Ascending aorta (tissue), 2 donors: Measurements from ENCODE around the gene AKAP13. TPM values are rescaled to one million over a fixed set of nuclear protein-coding genes. Genes with fewer than 3 reads are reported as not detected.
A peak's percentile ranks its signal among the peaks of the same experiment; 100 is the strongest.
"Not testable (repeated sequence)": the region's sequence is repeated elsewhere in the genome, so short reads cannot be mapped to it uniquely, and the experiment has no call there.

ENCODE experiments used
- DNase-seq, 2 donors: peaks; one replicate each; pipeline ENCODE4 v3.0.0-alpha.2; 2019; ENCODE audit warnings: low spot score in 2 of 2
- H3K27ac ChIP-seq, 2 donors: fragments of 200-600 bp; sonication (generic); one replicate each; pipeline ENCODE4 v1.5.1; 2016 to 2017; ENCODE audit warnings: mild to moderate bottlenecking in 1 of 2
- H3K27me3 ChIP-seq: fragments of 200-600 bp; sonication (generic); one replicate; pipeline ENCODE4 v1.5.1; 2017
- H3K36me3 ChIP-seq, 2 donors: fragments of 200-600 bp; sonication (generic); one replicate each; pipeline ENCODE4 v1.5.1; 2016
- H3K4me1 ChIP-seq, 2 donors: fragments of 200-600 bp; sonication (generic); one replicate each; pipeline ENCODE4 v1.5.1; 2016 to 2017; ENCODE audit warnings: mild to moderate bottlenecking in 1 of 2
- H3K4me3 ChIP-seq, 2 donors: fragments of 200-600 bp; sonication (generic); one replicate each; pipeline ENCODE4 v1.5.1; 2016 to 2017; ENCODE audit warnings: mild to moderate bottlenecking in 1 of 2
- H3K9me3 ChIP-seq, 2 donors: fragments of 200-600 bp; sonication (generic); one replicate each; pipeline ENCODE4 v1.5.1; 2016
- intact Hi-C: fragments of 100-400 bp; cut with DNase I; formaldehyde crosslinking; loops from one replicate; pipeline ENCODE4 v1.15.1; 2023
- total RNA-seq: library from RNA; depleted of rRNA; stranded (reverse); fragments of >200 nt; gene quantifications from one replicate; pipeline ENCODE4 v1.1.0, GENCODE V29; 2016
- TF ChIP-seq, protein P1 (sequence below), 3 experiments: fragments of 200-600 bp in 2 of 3; fragments of 450-650 bp in 1 of 3; sonication (generic) in 2 of 3; IDR thresholded peaks; one replicate each; pipeline ENCODE4 v1.5.1; 2016 to 2019; ENCODE audit warnings: antibody characterized with exemption in 3 of 3, mild to moderate bottlenecking in 1 of 3, moderate library complexity in 1 of 3

The AKAP13 gene
- total RNA-seq, 1 donor from 2014 or later: 74.3 TPM

DNA sequence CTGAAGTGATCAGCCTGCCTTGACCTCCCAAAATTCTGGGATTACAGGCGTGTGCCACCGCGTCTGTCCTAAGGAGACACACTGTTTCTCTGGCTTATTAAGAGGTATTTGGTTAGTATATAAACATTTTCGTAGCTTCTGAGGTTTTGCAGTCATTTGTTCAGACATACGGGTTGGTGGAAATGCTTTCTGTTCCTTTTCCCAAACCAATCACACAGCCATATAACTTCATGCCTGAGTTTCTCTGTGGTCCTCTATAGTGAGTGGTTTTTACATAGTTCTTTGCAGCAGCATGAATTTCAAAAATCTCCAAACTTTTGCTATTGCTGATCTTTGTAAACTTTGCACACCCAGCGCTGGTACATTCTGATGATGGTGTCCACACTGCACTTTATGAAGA lies 100.5 kb downstream of the AKAP13 start:
- no peak overlapping the region for H3K4me3 ChIP-seq
- TF ChIP-seq, protein P1, sequence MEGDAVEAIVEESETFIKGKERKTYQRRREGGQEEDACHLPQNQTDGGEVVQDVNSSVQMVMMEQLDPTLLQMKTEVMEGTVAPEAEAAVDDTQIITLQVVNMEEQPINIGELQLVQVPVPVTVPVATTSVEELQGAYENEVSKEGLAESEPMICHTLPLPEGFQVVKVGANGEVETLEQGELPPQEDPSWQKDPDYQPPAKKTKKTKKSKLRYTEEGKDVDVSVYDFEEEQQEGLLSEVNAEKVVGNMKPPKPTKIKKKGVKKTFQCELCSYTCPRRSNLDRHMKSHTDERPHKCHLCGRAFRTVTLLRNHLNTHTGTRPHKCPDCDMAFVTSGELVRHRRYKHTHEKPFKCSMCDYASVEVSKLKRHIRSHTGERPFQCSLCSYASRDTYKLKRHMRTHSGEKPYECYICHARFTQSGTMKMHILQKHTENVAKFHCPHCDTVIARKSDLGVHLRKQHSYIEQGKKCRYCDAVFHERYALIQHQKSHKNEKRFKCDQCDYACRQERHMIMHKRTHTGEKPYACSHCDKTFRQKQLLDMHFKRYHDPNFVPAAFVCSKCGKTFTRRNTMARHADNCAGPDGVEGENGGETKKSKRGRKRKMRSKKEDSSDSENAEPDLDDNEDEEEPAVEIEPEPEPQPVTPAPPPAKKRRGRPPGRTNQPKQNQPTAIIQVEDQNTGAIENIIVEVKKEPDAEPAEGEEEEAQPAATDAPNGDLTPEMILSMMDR (IDR thresholded peaks at IDR 0.05): no peak
- peaks cover 3 to 6% of the 10 kb centered on the region in 2 donors for H3K4me1 ChIP-seq

DNA sequence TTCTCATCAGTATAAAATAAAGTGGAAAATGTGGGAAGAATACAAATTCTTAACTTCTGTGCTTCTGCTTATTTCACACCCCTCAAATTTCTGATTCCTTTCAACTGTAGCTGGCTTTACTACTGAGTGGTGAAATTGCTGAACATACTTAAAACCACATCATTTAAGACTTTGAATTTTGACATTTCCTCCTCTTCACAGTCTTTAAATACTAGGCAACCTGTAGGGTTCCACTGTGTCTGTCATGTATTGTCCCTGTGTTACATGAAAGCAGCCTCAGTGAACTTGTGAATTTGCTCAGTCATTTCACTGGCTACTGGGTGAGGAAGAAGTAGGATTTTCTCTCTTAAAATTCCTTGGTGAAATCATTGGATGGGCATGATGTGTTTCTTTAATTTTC lies 101.1 kb downstream of the AKAP13 start:
- not testable (repeated sequence) for H3K4me1 ChIP-seq, H3K36me3 ChIP-seq, H3K27me3 ChIP-seq, H3K9me3 ChIP-seq, DNase-seq, H3K27ac ChIP-seq, H3K4me3 ChIP-seq
- intact Hi-C loops: loop anchor here (10.0 kb wide), 1 partner anchor 353 kb away; no protein-coding TSS in a partner anchor

More for the DNA sequence above, 100.5 kb downstream of the AKAP13 start:
- Histone ChIP-seq H3K27ac (no peak overlapping the region), H3K27me3 (no peaks in the 10 kb centered on the region), H3K9me3 (no peaks in the 10 kb centered on the region), H3K36me3 (no peaks in the 10 kb centered on the region)
- DNase-seq: no peak
- intact Hi-C loops: loop anchor here (10.0 kb wide), 1 partner anchor 354 kb away; no protein-coding TSS in a partner anchor

DNA sequence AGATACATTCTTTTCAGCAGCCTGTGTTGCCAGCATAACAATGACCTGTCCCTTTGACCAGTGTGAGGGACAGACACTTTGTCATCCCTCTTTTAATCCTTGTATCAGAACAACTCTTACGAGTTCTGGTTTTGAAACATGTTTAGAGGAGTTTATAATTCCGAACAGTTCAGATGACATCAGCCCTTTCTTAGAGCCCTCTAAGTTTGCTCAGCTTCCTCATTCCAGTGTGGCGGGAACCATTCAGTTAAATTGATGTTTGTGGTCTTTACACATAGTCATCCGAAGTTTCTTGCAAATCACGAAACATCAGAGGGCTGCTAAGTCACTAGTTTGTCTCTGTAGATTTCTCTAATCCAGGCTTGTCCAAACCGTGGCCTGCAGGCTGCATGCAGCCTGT lies 102.5 kb downstream of the AKAP13 start:
- TF ChIP-seq, protein P1 (IDR thresholded peaks at IDR 0.05): no peak
- no peak overlapping the region for H3K4me3 ChIP-seq
- H3K4me1 ChIP-seq: peaks cover 3 to 6% of the 10 kb centered on the region in 2 donors
- H3K36me3 ChIP-seq: peaks cover 0 to 4% of the 10 kb centered on the region in 2 donors
- no peak for DNase-seq
- no peaks in the 10 kb centered on the region for H3K27me3 ChIP-seq
- H3K9me3 ChIP-seq: no peaks in the 10 kb centered on the region
- H3K27ac ChIP-seq: peak overlapping the region in 1 of 2 donors; percentile 14
- intact Hi-C loops: loop anchor here (10.0 kb wide), 1 partner anchor 352 kb away; no protein-coding TSS in a partner anchor

DNA sequence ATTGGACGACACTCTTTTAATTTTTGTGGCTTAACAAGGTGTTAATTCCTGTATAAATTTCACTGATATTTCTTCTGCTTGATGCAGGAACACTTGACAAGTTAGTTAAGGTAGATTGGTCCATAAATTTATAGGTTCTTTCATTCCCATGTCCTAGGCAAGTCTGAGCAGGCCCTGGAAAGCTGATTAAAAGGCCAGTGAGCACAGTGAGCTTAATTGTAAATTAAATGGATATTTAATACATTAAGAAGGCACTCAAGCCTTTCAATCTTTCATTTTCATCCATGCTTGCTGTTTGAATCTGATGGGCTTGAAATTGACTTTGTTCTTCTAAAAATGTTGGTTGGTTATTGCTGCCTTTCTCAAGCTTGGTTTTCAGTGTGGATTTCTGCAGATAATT lies 103.6 kb downstream of the AKAP13 start:
- not testable (repeated sequence) for H3K27ac ChIP-seq, H3K4me1 ChIP-seq, H3K4me3 ChIP-seq, H3K9me3 ChIP-seq, H3K36me3 ChIP-seq, H3K27me3 ChIP-seq, DNase-seq
- intact Hi-C loops: loop anchor here (10.0 kb wide), 1 partner anchor 351 kb away; no protein-coding TSS in a partner anchor

DNA sequence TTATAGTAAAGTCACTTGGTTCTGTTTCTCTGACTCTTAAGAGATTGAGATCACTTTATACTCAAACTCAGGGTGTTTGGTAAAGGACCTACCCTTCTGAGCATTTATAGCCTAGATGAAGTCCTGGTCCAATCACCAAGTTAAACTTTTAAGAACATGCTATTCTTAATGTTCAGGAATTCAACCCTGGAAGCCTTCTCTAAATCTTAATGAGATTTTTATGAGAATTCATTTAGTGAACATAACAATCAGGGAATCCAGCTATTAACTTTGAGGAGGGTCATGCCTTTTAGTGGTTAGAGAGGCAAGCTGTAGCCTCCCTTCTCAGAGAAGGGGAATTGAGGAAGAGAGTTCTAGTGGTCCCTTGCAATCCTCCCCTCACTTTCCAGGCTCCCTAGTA lies 104.5 kb downstream of the AKAP13 start:
- intact Hi-C loops: loop anchor here (5.0 to 10.0 kb wide), 2 partner anchors 242 to 350 kb away; no protein-coding TSS in a partner anchor
- DNase-seq, H3K4me3 ChIP-seq, H3K9me3 ChIP-seq, H3K4me1 ChIP-seq, H3K27ac ChIP-seq, H3K27me3 ChIP-seq, H3K36me3 ChIP-seq: not testable (repeated sequence)

DNA sequence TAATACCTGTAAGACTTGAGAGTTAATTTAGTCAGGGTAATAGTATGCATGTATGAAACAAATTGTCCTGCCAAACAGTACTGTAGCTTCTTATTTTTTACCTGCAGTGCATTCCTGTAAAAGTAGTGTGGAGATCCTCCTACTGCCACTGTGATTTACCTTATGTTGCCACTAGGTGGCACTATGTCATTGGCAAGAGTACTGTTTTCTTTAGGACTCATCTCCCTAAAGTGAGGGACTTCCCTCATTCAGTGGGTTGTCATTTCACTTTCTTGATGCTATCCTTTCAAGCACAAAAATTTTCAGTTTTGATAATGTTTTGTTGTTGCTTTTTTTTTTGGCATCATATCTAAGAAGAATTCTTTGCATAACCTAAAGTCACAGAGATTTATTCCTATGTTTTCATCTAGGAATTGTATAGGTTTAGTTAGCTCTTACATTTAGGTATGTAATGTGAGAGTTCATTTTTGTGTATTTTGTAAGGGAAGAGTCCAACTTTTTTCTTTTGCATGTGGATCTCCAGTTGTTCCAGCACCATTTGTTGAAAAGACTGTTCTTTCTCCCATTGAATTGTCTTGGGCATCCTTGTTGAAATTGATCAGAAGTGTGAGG lies 105.7 kb downstream of the AKAP13 start:
- Histone ChIP-seq H3K4me3 (no peak overlapping the region), H3K4me1 (peaks cover 0 to 6% of the 10 kb centered on the region in 2 donors), H3K27ac (no peak overlapping the region), H3K36me3 (peaks cover 0 to 5% of the 10 kb centered on the region in 2 donors), H3K9me3 (no peaks in the 10 kb centered on the region), H3K27me3 (no peaks in the 10 kb centered on the region)
- peak in 1 of 2 donors; percentile 67 for DNase-seq
- intact Hi-C loops: loop anchor here (5.0 to 10.0 kb wide), 2 partner anchors 241 to 349 kb away; no protein-coding TSS in a partner anchor
- TF ChIP-seq, protein P1 (IDR thresholded peaks at IDR 0.05): peak; percentile 77 to 86 (median 79)

DNA sequence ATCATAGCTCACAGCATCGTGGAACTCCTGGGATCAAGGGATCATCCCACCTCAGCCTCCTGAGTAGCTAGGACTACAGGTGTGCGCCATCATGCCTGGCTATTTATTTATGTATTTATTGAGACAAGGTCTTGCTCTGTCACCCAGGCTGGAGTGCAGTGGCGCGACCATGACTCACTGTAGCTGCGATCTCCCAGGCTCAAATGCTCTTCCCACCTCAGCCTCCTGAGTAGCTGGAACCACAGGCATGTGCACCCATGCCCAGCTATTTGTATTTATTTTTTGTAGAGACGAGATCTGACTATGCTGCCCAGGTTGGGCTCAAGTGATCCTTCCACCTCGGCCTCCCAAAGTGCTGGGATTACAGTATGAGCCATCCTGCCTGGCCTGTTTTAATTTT lies 107.4 kb downstream of the AKAP13 start:
- H3K4me1 ChIP-seq, H3K4me3 ChIP-seq, DNase-seq, H3K9me3 ChIP-seq, H3K27ac ChIP-seq, H3K27me3 ChIP-seq, H3K36me3 ChIP-seq: not testable (repeated sequence)
- intact Hi-C loops: loop anchor here (5.0 to 10.0 kb wide), 2 partner anchors 240 to 347 kb away; no protein-coding TSS in a partner anchor
